Activated CD4-positive, alpha-beta memory T cell treated with anti-CD3 and anti-CD28 coated beads for 36 hours (primary cell): Measurements from ENCODE around the gene SCGB1C2. TPM values are rescaled to one million over a fixed set of nuclear protein-coding genes. Genes with fewer than 3 reads are reported as not detected.
A peak's percentile ranks its signal among the peaks of the same experiment; 100 is the strongest.

Experiments
- CTCF ChIA-PET: fragments of 350-600 bp; sonication (Branson Sonifier 250); formaldehyde crosslinking; loops from one replicate; lab custom pipeline; 2021; ENCODE audit warnings: antibody characterized with exemption, inconsistent platforms; lab: Charles Lee
- POLR2A ChIA-PET: fragments of 350-600 bp; sonication (Branson Sonifier 250); formaldehyde crosslinking; loops from one replicate; lab custom pipeline; 2021; ENCODE audit warnings: antibody characterized with exemption; lab: Charles Lee
- DNase-seq: peaks from one replicate; pipeline ENCODE4 v3.0.0-alpha.2; 2020
- H3K27ac Mint-ChIP-seq: one replicate; pipeline ENCODE4 v1.8.0; 2021; ENCODE audit warnings: mixed read lengths
- H3K27me3 Mint-ChIP-seq: one replicate; pipeline ENCODE4 v1.8.0; 2021; ENCODE audit warnings: mixed read lengths
- H3K36me3 Mint-ChIP-seq: one replicate; pipeline ENCODE4 v1.8.0; 2021; ENCODE audit warnings: mixed read lengths
- H3K4me1 Mint-ChIP-seq: one replicate; pipeline ENCODE4 v1.8.0; 2021; ENCODE audit warnings: low read depth, mixed read lengths
- H3K4me3 Mint-ChIP-seq: one replicate; pipeline ENCODE4 v1.8.0; 2021; ENCODE audit warnings: mild to moderate bottlenecking, mixed read lengths
- H3K9me3 Mint-ChIP-seq: one replicate; pipeline ENCODE4 v1.8.0; 2021; ENCODE audit warnings: mixed read lengths
- intact Hi-C: fragments of 100-400 bp; cut with micrococcal nuclease; formaldehyde crosslinking; loops from one replicate; pipeline ENCODE4 v1.15.1; 2023
- total RNA-seq, 2 experiments: library from RNA; stranded (reverse); gene quantifications; one replicate each; pipeline ENCODE4 v1.2.3, GENCODE V29; 2021

SCGB1C2 gene
- total RNA-seq, 2 experiments from 2014 or later, result not detected

DNA sequence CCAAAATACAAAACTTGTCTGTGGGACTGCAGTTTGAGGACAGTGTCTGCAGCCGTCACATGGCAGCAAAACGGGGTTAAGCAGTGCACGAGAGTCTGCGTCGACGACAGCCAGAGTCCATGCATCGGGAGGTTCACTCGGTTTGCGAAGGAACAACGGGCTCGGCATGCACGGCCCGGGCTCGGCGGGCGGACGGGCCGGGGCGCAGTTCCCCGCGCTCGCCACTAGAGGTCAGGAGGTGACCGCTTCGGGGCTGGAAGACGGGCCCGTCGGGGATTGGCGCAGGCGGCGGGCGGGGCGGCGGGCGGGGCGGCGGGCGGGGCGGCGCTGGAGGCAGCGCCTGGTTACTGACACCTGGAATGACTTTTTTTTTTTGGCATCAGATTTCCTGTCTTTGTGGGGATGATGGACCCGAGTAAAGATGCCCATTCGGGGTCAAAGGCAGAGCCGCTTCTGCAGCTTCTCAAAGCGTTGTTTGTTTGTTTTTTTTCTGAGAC lies 6.5 kb downstream of the SCGB1C2 start:
- peak; percentile 91 for DNase-seq
- no peak overlapping the region for H3K27ac Mint-ChIP-seq
- no peaks in the 10 kb centered on the region for H3K9me3 Mint-ChIP-seq
- H3K4me3 Mint-ChIP-seq, result no peak overlapping the region
- H3K27me3 Mint-ChIP-seq, result no peaks in the 10 kb centered on the region
- H3K4me1 Mint-ChIP-seq, result peaks cover 2% of the 10 kb centered on the region
- POLR2A ChIA-PET, result no interaction called here
- CTCF ChIA-PET, result interaction anchor here (1.3 kb wide), 1 partner anchor 856 kb away, joined by 3 read pairs; no protein-coding TSS in a partner anchor
- no peaks in the 10 kb centered on the region for H3K36me3 Mint-ChIP-seq
- intact Hi-C loops, result no loop called here

DNA sequence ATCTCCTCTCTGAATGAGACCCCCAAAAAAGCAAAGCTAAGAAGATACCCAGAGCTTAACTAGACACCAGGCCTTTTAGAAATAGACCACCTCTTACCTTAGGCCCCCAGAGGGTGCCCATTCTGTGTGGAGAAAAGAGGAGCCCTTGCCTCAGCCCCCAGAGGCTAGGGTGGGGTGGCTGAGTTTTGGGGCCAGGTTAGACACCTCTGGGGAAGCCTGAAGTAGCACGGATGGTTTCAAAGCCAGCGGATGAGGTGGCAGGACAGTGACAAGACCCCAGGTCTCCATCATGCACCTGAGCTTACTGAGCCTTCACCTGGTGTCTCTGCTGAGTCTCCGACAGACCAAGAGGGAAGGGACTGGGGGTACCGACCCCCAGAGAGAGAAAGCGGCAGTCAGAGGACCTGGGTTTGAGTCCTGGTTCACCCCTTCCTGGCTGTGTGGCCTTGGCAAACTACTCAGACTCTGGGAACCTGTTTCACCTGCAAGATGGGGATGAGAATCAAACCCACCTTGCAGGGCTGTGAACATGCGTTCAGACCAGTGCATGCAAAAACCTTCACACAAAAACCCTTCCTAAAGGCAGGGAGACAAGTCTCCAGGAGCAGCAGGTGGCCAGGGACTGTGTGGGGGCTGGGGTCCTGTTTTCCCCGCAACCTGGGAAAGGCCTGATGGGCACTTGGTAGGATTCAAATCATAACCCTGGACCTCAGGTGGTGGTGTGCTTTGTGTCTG lies 7.7 kb downstream of the SCGB1C2 start:
- H3K36me3 Mint-ChIP-seq, result no peaks in the 10 kb centered on the region
- H3K27ac Mint-ChIP-seq, result no peak overlapping the region
- no peak overlapping the region for H3K4me3 Mint-ChIP-seq
- peaks cover 2% of the 10 kb centered on the region for H3K4me1 Mint-ChIP-seq
- no peaks in the 10 kb centered on the region for H3K9me3 Mint-ChIP-seq
- POLR2A ChIA-PET, result no interaction called here
- CTCF ChIA-PET, result interaction anchor here (0.8 to 1.5 kb wide), 5 partner anchors 240 to 854 kb away, joined by 3 to 6 read pairs (median 4); no protein-coding TSS in a partner anchor
- DNase-seq, result peak; percentile 6
- intact Hi-C loops, result no loop called here
- H3K27me3 Mint-ChIP-seq, result no peaks in the 10 kb centered on the region

DNA sequence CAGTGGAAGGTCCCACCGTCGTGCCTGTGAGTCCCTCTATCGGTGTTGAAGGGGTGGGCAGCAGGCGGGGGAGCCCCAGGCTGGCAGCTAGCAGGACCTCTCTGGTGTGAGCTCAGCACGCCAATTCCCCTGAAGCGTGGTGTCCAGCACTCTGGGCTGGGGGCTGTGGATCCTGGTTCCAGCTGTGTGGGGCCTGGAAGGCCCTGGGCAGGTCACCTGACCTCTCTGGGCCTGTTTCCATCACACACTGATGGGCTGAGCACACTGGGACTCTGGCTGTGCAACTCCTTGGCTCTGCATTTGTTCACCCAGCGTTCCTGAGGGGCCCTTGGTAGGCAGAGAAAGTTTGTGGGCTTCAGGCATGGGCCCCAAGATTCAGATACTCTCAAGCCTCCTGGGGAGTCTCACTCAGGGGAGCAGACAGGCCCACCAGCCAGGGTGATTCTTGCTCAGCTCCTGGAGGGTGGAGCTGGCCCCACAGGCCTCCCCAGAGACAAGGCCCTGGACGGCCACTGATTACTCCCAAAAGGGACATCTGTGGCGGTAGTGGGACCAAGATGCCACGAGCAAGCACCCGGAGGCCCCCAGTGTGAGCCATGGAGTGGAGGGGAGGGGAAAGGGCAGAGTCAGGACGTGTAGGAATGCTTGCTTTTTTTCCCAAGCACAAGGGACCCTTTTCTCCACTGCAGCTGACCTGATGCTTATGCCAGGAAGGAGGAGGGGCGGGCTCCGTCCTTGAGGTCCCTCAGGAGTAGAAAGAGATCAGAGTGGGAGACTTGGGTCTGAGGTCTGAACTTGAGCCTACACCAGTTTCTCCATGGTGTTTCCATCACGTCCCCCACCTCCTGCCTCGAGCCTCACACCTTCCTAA lies 8.5 kb downstream of the SCGB1C2 start:
- ChIA-PET POLR2A (no interaction called here), CTCF (interaction anchor here (1.4 to 1.5 kb wide), 2 partner anchors 241 to 555 kb away, joined by 5 to 6 read pairs; no protein-coding TSS in a partner anchor)
- intact Hi-C loops, result no loop called here
- no peaks in the 10 kb centered on the region for H3K36me3 Mint-ChIP-seq
- DNase-seq, result peak; percentile 3
- H3K27me3 Mint-ChIP-seq, result no peaks in the 10 kb centered on the region
- H3K4me1 Mint-ChIP-seq, result peaks cover 2% of the 10 kb centered on the region
- H3K4me3 Mint-ChIP-seq, result no peak overlapping the region
- H3K9me3 Mint-ChIP-seq, result no peaks in the 10 kb centered on the region
- no peak overlapping the region for H3K27ac Mint-ChIP-seq

DNA sequence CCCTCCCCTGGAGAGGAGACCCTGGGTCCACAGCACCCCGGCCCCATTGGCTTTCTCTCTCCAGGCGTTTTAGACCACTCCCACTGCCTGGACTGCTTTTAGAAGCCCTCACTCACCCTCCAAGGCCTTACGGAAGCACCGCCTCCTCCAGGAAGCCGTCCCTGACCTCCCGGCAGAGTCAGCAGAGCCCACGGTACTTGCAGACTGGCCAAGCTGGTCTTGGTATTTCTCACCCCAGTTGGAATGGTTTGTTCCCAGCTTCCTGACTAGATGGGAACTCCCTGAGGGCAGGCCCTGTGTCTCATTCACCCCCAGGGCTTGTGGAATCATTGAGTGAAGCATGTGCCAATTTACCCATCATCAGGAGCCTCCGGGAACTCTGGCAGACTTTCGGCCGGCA lies 9.2 kb downstream of the SCGB1C2 start:
- H3K27ac Mint-ChIP-seq, result no peak overlapping the region
- DNase-seq, result no peak
- no peak overlapping the region for H3K4me3 Mint-ChIP-seq
- intact Hi-C loops, result no loop called here
- no peaks in the 10 kb centered on the region for H3K9me3 Mint-ChIP-seq
- peaks cover 2% of the 10 kb centered on the region for H3K4me1 Mint-ChIP-seq
- ChIA-PET CTCF (no interaction called here), POLR2A (no interaction called here)
- no peaks in the 10 kb centered on the region for H3K36me3 Mint-ChIP-seq
- no peaks in the 10 kb centered on the region for H3K27me3 Mint-ChIP-seq

DNA sequence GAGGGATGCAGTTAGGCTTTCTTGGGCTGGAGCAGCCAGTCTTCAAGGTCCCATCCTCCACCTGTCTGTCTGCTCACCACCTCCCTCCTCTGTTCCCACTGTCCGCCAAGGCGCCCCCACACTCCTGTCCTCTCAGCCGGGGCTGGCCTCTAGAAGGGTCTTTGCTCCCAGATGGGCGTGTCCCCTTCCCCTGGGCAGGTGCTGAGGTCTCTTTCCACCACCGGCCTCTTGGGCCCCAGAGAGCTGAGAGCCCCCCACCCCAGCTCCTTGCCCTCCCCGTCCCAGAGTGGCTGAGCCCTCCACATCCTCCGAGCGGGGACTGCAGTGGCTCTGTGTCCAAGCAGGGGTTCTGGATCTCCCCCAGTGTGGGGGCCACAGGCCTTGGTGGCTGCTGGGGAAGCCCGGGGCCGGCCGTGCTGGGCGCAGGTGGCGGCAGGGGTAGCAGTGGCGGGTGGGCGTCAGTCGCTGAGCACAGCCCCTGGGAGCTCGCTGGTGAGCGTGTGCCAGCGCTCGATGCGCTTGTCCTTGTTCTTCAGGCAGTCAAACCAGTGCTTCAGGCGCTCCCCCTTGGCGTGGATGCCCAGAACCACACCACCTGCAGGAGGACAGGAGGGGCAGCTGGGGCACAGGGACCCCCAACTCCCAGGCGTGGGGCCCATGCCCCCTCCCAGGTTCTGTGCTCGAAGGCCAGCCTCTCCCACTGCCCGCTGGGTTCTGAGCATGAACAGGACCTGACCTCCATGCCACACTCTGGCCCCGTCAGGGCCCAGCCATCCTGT lies 9.8 kb downstream of the SCGB1C2 start:
- peak; percentile 4 for DNase-seq
- no peaks in the 10 kb centered on the region for H3K36me3 Mint-ChIP-seq
- H3K9me3 Mint-ChIP-seq, result no peaks in the 10 kb centered on the region
- H3K27me3 Mint-ChIP-seq, result no peaks in the 10 kb centered on the region
- peaks cover 2% of the 10 kb centered on the region for H3K4me1 Mint-ChIP-seq
- ChIA-PET CTCF (no interaction called here), POLR2A (no interaction called here)
- H3K4me3 Mint-ChIP-seq, result no peak overlapping the region
- no peak overlapping the region for H3K27ac Mint-ChIP-seq
- intact Hi-C loops, result no loop called here

DNA sequence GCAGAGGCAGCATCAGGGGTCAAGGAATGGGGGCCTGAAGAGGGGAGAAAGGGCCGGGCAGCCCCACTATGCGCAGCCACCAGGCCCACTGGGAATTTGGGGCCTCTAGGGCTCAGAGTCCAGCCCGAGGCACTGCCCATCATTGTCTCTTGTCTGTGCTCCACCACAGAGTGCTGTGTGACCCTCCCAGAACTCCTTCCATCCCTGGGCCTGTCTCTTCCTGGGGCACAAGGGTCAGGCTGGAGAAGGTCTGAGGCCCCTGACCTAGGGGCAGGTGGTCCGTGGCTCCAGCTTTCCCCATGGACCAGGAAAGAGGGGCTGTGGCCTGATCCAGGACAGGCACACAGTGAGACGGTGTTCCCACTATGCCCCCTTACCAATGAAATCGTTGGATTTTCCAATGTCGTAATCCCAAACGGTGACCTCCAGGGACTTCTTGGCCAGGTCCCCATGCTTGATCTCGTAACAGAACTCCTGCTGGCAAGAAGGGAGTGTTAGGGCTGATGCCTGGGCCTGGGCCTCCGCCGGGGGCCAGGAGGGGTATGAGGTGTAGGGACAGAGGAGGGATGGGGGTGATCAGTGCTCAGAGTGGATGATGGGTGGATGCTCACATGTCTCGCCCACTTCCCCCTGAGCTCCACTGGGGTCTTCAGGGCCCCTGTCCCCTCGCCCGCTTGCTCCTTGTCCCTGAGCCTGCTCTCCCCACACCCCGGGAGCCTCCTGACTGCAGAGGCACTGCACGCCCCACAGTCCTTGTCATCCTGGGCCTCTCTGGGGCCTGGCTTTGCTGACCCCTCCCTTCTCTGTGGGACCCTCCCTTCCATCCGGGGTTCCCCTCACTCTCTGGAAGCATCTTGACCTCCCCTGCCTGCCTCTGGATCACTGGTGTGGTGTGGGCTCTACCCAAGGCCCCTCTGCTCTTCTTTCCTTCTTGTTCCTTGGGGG lies 10.7 kb downstream of the SCGB1C2 start:
- H3K27ac Mint-ChIP-seq, result no peak overlapping the region
- no peak overlapping the region for H3K4me3 Mint-ChIP-seq
- ChIA-PET CTCF (no interaction called here), POLR2A (no interaction called here)
- H3K27me3 Mint-ChIP-seq, result no peaks in the 10 kb centered on the region
- intact Hi-C loops, result no loop called here
- H3K4me1 Mint-ChIP-seq, result peaks cover 2% of the 10 kb centered on the region
- peak; percentile 4 for DNase-seq
- H3K36me3 Mint-ChIP-seq, result no peaks in the 10 kb centered on the region
- H3K9me3 Mint-ChIP-seq, result no peaks in the 10 kb centered on the region

DNA sequence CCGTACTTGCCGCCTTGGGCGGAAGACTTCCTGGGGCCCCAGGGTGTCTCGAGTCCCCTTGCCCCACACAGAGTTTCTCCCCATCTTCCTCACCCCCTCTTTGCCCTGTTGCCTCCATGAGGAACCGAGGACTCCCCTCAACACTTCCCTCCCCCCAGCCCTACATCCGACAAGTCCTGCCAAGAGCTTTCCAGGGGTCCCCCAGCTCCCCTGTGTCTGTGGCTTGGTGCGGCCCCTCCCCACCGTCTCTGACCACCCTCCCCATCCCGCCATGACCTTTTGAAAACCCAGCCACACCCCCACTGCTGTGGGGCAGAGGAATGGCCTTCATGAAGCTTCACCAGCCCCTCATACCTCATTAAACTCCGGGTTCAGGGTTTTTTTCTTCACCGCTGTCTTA lies 11.4 kb downstream of the SCGB1C2 start:
- peak; percentile 0 for DNase-seq
- H3K36me3 Mint-ChIP-seq, result no peaks in the 10 kb centered on the region
- no peak overlapping the region for H3K27ac Mint-ChIP-seq
- H3K4me1 Mint-ChIP-seq, result no peaks in the 10 kb centered on the region
- POLR2A ChIA-PET, result no interaction called here
- intact Hi-C loops, result no loop called here
- H3K27me3 Mint-ChIP-seq, result no peaks in the 10 kb centered on the region
- H3K9me3 Mint-ChIP-seq, result no peaks in the 10 kb centered on the region
- CTCF ChIA-PET, result no interaction called here
- no peak overlapping the region for H3K4me3 Mint-ChIP-seq

DNA sequence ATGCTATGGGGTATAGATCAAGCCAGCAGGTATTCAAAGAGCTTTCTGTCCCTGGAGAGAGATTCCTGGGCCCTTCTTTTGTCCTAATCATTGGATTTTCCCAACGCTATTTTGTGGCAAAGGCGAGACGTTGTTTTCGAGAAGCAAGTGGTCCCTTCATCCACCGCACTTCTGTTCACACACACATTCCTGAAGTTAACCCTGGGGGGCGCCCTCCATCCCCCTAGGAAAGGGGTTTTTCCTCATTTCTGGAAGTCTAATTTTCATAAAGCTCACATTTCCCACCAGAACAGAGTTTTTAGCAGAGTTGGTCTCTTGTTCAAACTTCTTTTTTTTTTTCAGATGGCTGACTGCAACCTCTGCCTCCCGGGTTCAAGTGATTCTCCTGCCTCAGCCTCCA lies 11.9 kb downstream of the SCGB1C2 start:
- ChIA-PET POLR2A (no interaction called here), CTCF (no interaction called here)
- H3K27me3 Mint-ChIP-seq, result no peaks in the 10 kb centered on the region
- H3K4me1 Mint-ChIP-seq, result no peaks in the 10 kb centered on the region
- H3K4me3 Mint-ChIP-seq, result no peak overlapping the region
- H3K27ac Mint-ChIP-seq, result no peak overlapping the region
- H3K36me3 Mint-ChIP-seq, result no peaks in the 10 kb centered on the region
- no peaks in the 10 kb centered on the region for H3K9me3 Mint-ChIP-seq
- intact Hi-C loops, result no loop called here
- DNase-seq, result no peak

DNA sequence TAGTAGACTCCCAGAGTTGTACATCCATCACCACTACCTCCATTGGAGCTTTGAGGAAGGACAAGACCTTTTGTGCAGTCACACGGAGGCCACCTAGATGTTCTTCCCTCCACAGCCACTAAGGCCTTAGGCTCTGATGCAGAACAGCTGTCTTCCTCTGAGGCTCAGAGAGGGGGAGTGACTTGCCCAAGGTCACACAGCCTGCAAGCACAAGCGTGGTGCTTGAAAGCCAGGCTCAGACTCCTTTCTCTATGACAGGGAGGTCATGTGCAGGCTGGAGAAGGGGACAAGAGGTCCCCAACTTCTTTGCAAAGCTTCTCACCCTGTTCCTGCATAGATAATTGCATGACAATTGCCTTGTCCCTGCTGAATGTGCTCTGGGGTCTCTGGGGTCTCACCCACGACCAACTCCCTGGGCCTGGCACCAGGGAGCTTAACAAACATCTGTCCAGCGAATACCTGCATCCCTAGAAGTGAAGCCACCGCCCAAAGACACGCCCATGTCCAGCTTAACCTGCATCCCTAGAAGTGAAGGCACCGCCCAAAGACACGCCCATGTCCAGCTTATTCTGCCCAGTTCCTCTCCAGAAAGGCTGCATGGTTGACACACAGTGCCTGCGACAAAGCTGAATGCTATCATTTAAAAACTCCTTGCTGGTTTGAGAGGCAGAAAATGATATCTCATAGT lies 12.7 kb downstream of the SCGB1C2 start:
- Mint-ChIP-seq H3K27me3 (no peaks in the 10 kb centered on the region), H3K4me1 (no peaks in the 10 kb centered on the region), H3K9me3 (no peaks in the 10 kb centered on the region), H3K4me3 (no peak overlapping the region), H3K36me3 (no peaks in the 10 kb centered on the region), H3K27ac (no peak overlapping the region)
- intact Hi-C loops, result no loop called here
- no peak for DNase-seq
- ChIA-PET CTCF (no interaction called here), POLR2A (no interaction called here)

DNA sequence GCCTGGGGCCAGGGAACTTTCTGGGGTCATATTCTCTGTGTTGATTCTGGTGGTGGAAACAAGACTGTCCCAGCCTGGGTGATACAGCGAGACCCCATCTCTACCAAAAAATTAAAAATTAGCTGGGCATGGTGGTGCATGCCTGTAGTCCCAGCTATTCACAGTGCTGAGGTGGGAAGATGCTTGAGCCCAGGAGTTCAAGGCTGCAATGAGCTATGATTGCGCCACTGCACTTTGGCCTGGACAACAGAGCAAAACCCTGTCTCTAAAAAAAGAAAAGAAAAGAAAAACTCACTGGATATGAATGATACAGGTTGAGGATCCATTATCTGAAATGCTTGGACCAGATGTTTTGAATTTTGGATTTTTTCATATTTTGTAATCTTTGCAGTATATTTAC lies 13.6 kb downstream of the SCGB1C2 start:
- Mint-ChIP-seq H3K27ac (no peak overlapping the region), H3K36me3 (no peaks in the 10 kb centered on the region), H3K4me1 (no peaks in the 10 kb centered on the region), H3K4me3 (no peak overlapping the region), H3K27me3 (no peaks in the 10 kb centered on the region), H3K9me3 (no peaks in the 10 kb centered on the region)
- CTCF ChIA-PET, result no interaction called here
- DNase-seq, result no peak
- intact Hi-C loops, result no loop called here
- POLR2A ChIA-PET, result no interaction called here
